Naive thymus-derived CD4-positive, alpha-beta T cell (primary cell): Measurements from ENCODE around the gene ERFL. TPM values are rescaled to one million over a fixed set of nuclear protein-coding genes. Genes with fewer than 3 reads are reported as not detected.

Experiments
- ATAC-seq: fragments of 150-1000 bp; cut with Tn5 transposase; 2 replicates; pipeline ENCODE4 v1.10.0; 2021; ENCODE audit warnings: mild to moderate bottlenecking, moderate library complexity
- CTCF ChIA-PET: fragments of 350-600 bp; sonication (Branson Sonifier 250); formaldehyde crosslinking; loops from one replicate; lab custom pipeline; 2021; ENCODE audit warnings: antibody characterized with exemption; lab: Charles Lee
- POLR2A ChIA-PET: fragments of 350-600 bp; sonication (Branson Sonifier 250); formaldehyde crosslinking; loops from one replicate; lab custom pipeline; 2021; ENCODE audit warnings: antibody characterized with exemption, inconsistent platforms; lab: Charles Lee
- DNase-seq, 9 donors: peaks; one replicate each; pipeline versions ENCODE4 v3.0.0 to v3.0.0-alpha.2; 2020 to 2022; ENCODE audit warnings: mixed read lengths in 1 of 9
- H3K27ac ChIP-seq: one replicate; pipeline ENCODE4 v1.7.0; 2013; ENCODE audit warnings: mild to moderate bottlenecking, low read depth, low read length, moderate library complexity
- H3K27me3 ChIP-seq, 2 donors: one replicate each; pipeline ENCODE4 v1.7.0; 2013; ENCODE audit warnings: low read length in 2 of 2, mild to moderate bottlenecking in 2 of 2, moderate library complexity in 2 of 2; ENCODE audit not compliant: control insufficient read depth in 2 of 2, insufficient read depth in 2 of 2
- H3K36me3 ChIP-seq, 3 experiments: 1 replicate in 2 of 3; 2 replicates in 1 of 3; pipeline ENCODE4 v1.7.0; 2013; ENCODE audit warnings: low read length in 3 of 3, mild to moderate bottlenecking in 3 of 3, moderate library complexity in 1 of 3; ENCODE audit not compliant: insufficient read depth in 3 of 3, control insufficient read depth in 2 of 3
- H3K4me1 ChIP-seq, 2 donors: one replicate each; pipeline ENCODE4 v1.7.0; 2013; ENCODE audit warnings: low read length in 2 of 2, mild to moderate bottlenecking in 2 of 2, moderate library complexity in 1 of 2; ENCODE audit not compliant: control insufficient read depth in 2 of 2, insufficient read depth in 2 of 2
- H3K4me3 ChIP-seq: 2 replicates; pipeline ENCODE4 v1.7.0; 2013; ENCODE audit warnings: mild to moderate bottlenecking, low read length
- H3K9me3 ChIP-seq, 3 experiments: 1 replicate in 2 of 3; 2 replicates in 1 of 3; pipeline ENCODE4 v1.7.0; 2013; ENCODE audit warnings: low read length in 3 of 3; ENCODE audit not compliant: control insufficient read depth in 2 of 3
- H3K27ac Mint-ChIP-seq, 9 donors: one replicate each; pipeline ENCODE4 v1.8.0; 2020 to 2022; ENCODE audit warnings: mixed read lengths in 9 of 9, mild to moderate bottlenecking in 8 of 9, moderate library complexity in 5 of 9, inconsistent platforms in 2 of 9
- H3K27me3 Mint-ChIP-seq, 5 donors: one replicate each; pipeline ENCODE4 v1.8.0; 2021 to 2022; ENCODE audit warnings: mixed read lengths in 5 of 5, mild to moderate bottlenecking in 1 of 5
- H3K36me3 Mint-ChIP-seq, 5 donors: one replicate each; pipeline ENCODE4 v1.8.0; 2020 to 2022; ENCODE audit warnings: mixed read lengths in 5 of 5, mild to moderate bottlenecking in 3 of 5, inconsistent platforms in 1 of 5
- H3K4me1 Mint-ChIP-seq, 7 donors: one replicate each; pipeline ENCODE4 v1.8.0; 2020 to 2022; ENCODE audit warnings: mixed read lengths in 7 of 7, mild to moderate bottlenecking in 3 of 7, inconsistent platforms in 1 of 7
- H3K4me3 Mint-ChIP-seq, 10 donors: one replicate each; pipeline ENCODE4 v1.8.0; 2020 to 2022; ENCODE audit warnings: mild to moderate bottlenecking in 10 of 10, mixed read lengths in 10 of 10, moderate library complexity in 6 of 10, inconsistent platforms in 2 of 10
- H3K9me3 Mint-ChIP-seq, 11 donors: one replicate each; pipeline ENCODE4 v1.8.0; 2020 to 2022; ENCODE audit warnings: mixed read lengths in 11 of 11, mild to moderate bottlenecking in 4 of 11, inconsistent platforms in 1 of 11, moderate library complexity in 1 of 11
- intact Hi-C, 2 donors: fragments of 100-400 bp; cut with micrococcal nuclease; formaldehyde crosslinking; loops; one replicate each; pipeline ENCODE4 v1.15.1; 2023
- polyA plus RNA-seq, 2 donors: library from polyadenylated mRNA; unstranded; fragments of 300-500 nt; fragmentation: Illumina TruSeq; gene quantifications; one replicate each; pipeline ENCODE4 v1.2.3, GENCODE V29; 2021
- total RNA-seq, 6 experiments: library from RNA in 5 of 6; stranded (reverse) in 5 of 6; gene quantifications; 1 replicate in 5 of 6; 2 replicates in 1 of 6; pipeline ENCODE4 v1.2.3 and lab custom pipeline; 2021 to 2026

Gene ERFL
- total and polyA plus RNA-seq, 7 experiments from 2014 or later = 3.0 to 15.0 (median 8.0) TPM; not detected in 2

- ATAC-seq (no peak), DNase-seq (no peak)
- Mint-ChIP-seq H3K27ac (peak overlapping the region; percentile 65 to 95 (median 85)), H3K36me3 (no peaks in the 10 kb centered on the region), H3K4me3 (peak overlapping the region in 2 of 10 donors; percentile 18 to 21), H3K4me1 (peaks cover 27 to 52% (median 40%) of the 10 kb centered on the region in 7 donors), H3K9me3 (no peaks in the 10 kb centered on the region), H3K27me3 (peaks cover 0 to 3% (median 0%) of the 10 kb centered on the region in 5 donors)
- intact Hi-C loops = no loop called here
- POLR2A ChIA-PET = interaction anchor here (2.3 to 9.3 kb wide), 4 partner anchors 11 to 87 kb away, joined by 19 to 106 read pairs (median 35); partner anchors contain the start of genes ARHGEF1, CD79A, RABAC1 and RPS19
- H3K4me3 ChIP-seq = no peak overlapping the region
- no peak overlapping the region for H3K27ac ChIP-seq
- no peaks in the 10 kb centered on the region for H3K27me3 ChIP-seq
- H3K36me3 ChIP-seq = no peaks in the 10 kb centered on the region
- CTCF ChIA-PET = interaction anchor here (1.4 to 4.2 kb wide), 3 partner anchors 16 to 87 kb away, joined by 3 to 26 read pairs (median 22); partner anchors contain the start of gene RPS19
- peaks cover 23 to 44% of the 10 kb centered on the region in 2 donors for H3K4me1 ChIP-seq
- no peaks in the 10 kb centered on the region for H3K9me3 ChIP-seq
Measured at GRCh38 chr19:41947091-41947490, 18.8 kb upstream of the ERFL start.

GRCh38 chr19:41945135-41945766 lies 17.0 kb upstream of the ERFL start:
- DNase-seq (peak; percentile 45 to 90 (median 82)), ATAC-seq (peak; percentile 96)
- Mint-ChIP-seq H3K36me3 (no peaks in the 10 kb centered on the region), H3K4me3 (peak overlapping the region in 9 of 10 donors; percentile 39 to 77 (median 60)), H3K27me3 (peaks cover 0 to 16% (median 4%) of the 10 kb centered on the region in 5 donors), H3K9me3 (no peaks in the 10 kb centered on the region), H3K27ac (peak overlapping the region; percentile 84 to 100 (median 96)), H3K4me1 (peaks cover 27 to 50% (median 41%) of the 10 kb centered on the region in 7 donors)
- Histone ChIP-seq H3K4me3 (no peak overlapping the region), H3K36me3 (no peaks in the 10 kb centered on the region), H3K27me3 (no peaks in the 10 kb centered on the region), H3K9me3 (no peaks in the 10 kb centered on the region), H3K27ac (peak overlapping the region; percentile 57), H3K4me1 (peaks cover 23 to 41% of the 10 kb centered on the region in 2 donors)
- ChIA-PET POLR2A (interaction anchor here (0.9 to 9.3 kb wide), 11 partner anchors 8 to 85 kb away, joined by 3 to 106 read pairs (median 5); partner anchors contain the start of genes ARHGEF1, CD79A, RABAC1 and RPS19), CTCF (interaction anchor here (0.7 to 4.2 kb wide), 4 partner anchors 38 to 85 kb away, joined by 3 to 26 read pairs (median 14); partner anchors contain the start of gene RPS19)
- intact Hi-C loops = loop anchor here (1.0 to 2.0 kb wide), 3 partner anchors 16 to 70 kb away; partner anchors contain the start of gene ERFL (in 1 of the 2)

DNA sequence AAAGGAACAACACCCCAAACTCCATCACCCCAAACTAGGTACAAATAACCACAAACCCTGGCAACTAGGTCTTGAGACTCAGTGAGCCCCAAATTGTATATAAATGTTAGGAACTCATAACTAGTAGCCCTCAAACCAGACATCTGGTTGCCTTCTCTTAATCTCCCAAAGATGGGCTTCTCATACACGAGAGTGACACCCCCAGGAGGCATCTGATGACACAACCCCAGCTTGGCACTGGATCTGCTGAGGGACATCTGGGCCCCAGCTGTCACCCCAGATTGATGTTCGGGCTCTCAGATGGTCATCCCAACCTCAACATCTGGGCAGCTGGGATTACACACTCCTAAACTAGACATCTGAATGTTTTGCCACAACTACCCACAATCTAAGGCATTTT lies 16.1 kb upstream of the ERFL start:
- Histone ChIP-seq H3K27ac (peak overlapping the region; percentile 46), H3K4me1 (peaks cover 23 to 41% of the 10 kb centered on the region in 2 donors), H3K36me3 (no peaks in the 10 kb centered on the region), H3K27me3 (no peaks in the 10 kb centered on the region), H3K9me3 (no peaks in the 10 kb centered on the region), H3K4me3 (no peak overlapping the region)
- POLR2A ChIA-PET = interaction anchor here (1.0 to 9.3 kb wide), 5 partner anchors 10 to 57 kb away, joined by 4 to 106 read pairs (median 6); partner anchors contain the start of genes ARHGEF1 and RABAC1
- CTCF ChIA-PET = interaction anchor here (3.7 kb wide), 1 partner anchor 71 kb away, joined by 26 read pairs; no protein-coding TSS in a partner anchor
- Mint-ChIP-seq H3K36me3 (no peaks in the 10 kb centered on the region), H3K4me1 (peaks cover 27 to 46% (median 41%) of the 10 kb centered on the region in 7 donors), H3K9me3 (no peaks in the 10 kb centered on the region), H3K27me3 (peaks cover 0 to 16% (median 4%) of the 10 kb centered on the region in 5 donors), H3K27ac (peak overlapping the region in 8 of 9 donors; percentile 79 to 100 (median 96)), H3K4me3 (peak overlapping the region in 2 of 10 donors; percentile 14 to 53)
- intact Hi-C loops = loop anchor here (2.0 kb wide), 2 partner anchors 16 to 70 kb away; partner anchors contain the start of gene ERFL (in 1 of the 2)
- DNase-seq (no peak), ATAC-seq (no peak)

GRCh38 chr19:41941410-41942202 lies 13.4 kb upstream of the ERFL start:
- Histone ChIP-seq H3K4me3 (no peak overlapping the region), H3K27ac (no peak overlapping the region), H3K4me1 (peaks cover 22 to 37% of the 10 kb centered on the region in 2 donors), H3K9me3 (no peaks in the 10 kb centered on the region), H3K27me3 (no peaks in the 10 kb centered on the region), H3K36me3 (no peaks in the 10 kb centered on the region)
- no peak for ATAC-seq
- peak overlapping the region; percentile 2 to 97 (median 85) for H3K27ac Mint-ChIP-seq
- no peak for DNase-seq
- peak overlapping the region; percentile 23 to 95 (median 79) for H3K4me3 Mint-ChIP-seq
- H3K4me1 Mint-ChIP-seq = peaks cover 26 to 47% (median 41%) of the 10 kb centered on the region in 7 donors
- intact Hi-C loops = no loop called here
- ChIA-PET POLR2A (interaction anchor here (1.2 to 9.3 kb wide), 3 partner anchors 11 to 69 kb away, joined by 8 to 106 read pairs (median 9); partner anchors contain the start of gene ARHGEF1), CTCF (interaction anchor here (1.0 to 2.1 kb wide), 3 partner anchors 9 to 82 kb away, joined by 3 to 10 read pairs (median 4); partner anchors contain the start of gene RPS19)
- H3K9me3 Mint-ChIP-seq = no peaks in the 10 kb centered on the region
- peaks cover 0 to 22% (median 4%) of the 10 kb centered on the region in 5 donors for H3K27me3 Mint-ChIP-seq
- no peaks in the 10 kb centered on the region for H3K36me3 Mint-ChIP-seq

GRCh38 chr19:41940731-41941409 lies 12.6 kb upstream of the ERFL start:
- DNase-seq = no peak
- ChIA-PET POLR2A (interaction anchor here (1.2 to 9.3 kb wide), 3 partner anchors 10 to 68 kb away, joined by 8 to 106 read pairs (median 9); partner anchors contain the start of gene ARHGEF1), CTCF (interaction anchor here (1.0 to 2.1 kb wide), 3 partner anchors 10 to 81 kb away, joined by 3 to 10 read pairs (median 4); partner anchors contain the start of gene RPS19)
- Mint-ChIP-seq H3K4me3 (peak overlapping the region; percentile 80 to 95 (median 89)), H3K27me3 (peaks cover 0 to 26% (median 4%) of the 10 kb centered on the region in 5 donors), H3K4me1 (peaks cover 28 to 47% (median 39%) of the 10 kb centered on the region in 7 donors), H3K36me3 (no peaks in the 10 kb centered on the region), H3K9me3 (no peaks in the 10 kb centered on the region), H3K27ac (peak overlapping the region; percentile 56 to 97 (median 86))
- H3K36me3 ChIP-seq = no peaks in the 10 kb centered on the region
- H3K27ac ChIP-seq = peak overlapping the region; percentile 57
- H3K27me3 ChIP-seq = no peaks in the 10 kb centered on the region
- intact Hi-C loops = no loop called here
- H3K9me3 ChIP-seq = no peaks in the 10 kb centered on the region
- ATAC-seq = no peak
- H3K4me1 ChIP-seq = peaks cover 16 to 34% of the 10 kb centered on the region in 2 donors
- H3K4me3 ChIP-seq = peak overlapping the region; percentile 52
